ENCODE measurements around the gene CCDC127. TPM values are rescaled to one million over a fixed set of nuclear protein-coding genes. Genes with fewer than 3 reads are reported as not detected.
A peak's percentile ranks its signal among the peaks of the same experiment; 100 is the strongest.
"Not testable (repeated sequence)": the region's sequence is repeated elsewhere in the genome, so short reads cannot be mapped to it uniquely, and the experiment has no call there.

CCDC127 gene
- total RNA-seq, 1 donor from 2014 or later: 11.1 TPM

DNA sequence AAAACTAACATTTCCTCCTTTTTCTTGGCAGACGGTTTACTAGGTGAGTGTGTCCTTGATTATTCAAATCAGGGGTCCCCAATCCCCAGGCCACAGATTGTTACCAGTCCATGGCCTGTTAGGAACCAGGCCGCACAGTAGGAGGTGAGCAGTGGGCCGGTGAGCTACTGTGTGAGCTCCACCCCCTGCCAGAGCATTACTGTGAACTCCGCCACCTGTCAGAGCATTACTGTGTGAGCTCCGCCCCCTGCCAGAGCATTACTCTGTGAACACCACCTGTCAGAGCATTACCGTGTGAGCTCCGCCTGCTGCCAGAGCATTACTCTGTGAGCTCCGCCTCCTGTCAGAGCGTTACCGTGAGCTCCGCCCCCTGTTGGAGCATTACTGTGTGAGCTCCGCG lies 39.2 kb upstream of the CCDC127 start:
- Mint-ChIP-seq H3K9me3 (ENCODE audit: unreplicated experiment) (no peaks in the 10 kb centered on the region), H3K27ac (ENCODE audit: unreplicated experiment) (no peak overlapping the region), H3K4me1 (ENCODE audit: unreplicated experiment) (no peaks in the 10 kb centered on the region), H3K4me3 (ENCODE audit: unreplicated experiment) (no peak overlapping the region), H3K27me3 (ENCODE audit: unreplicated experiment) (no peaks in the 10 kb centered on the region), H3K36me3 (ENCODE audit: unreplicated experiment) (peaks cover 41% of the 10 kb centered on the region)
- TF ChIP-seq, protein P1, sequence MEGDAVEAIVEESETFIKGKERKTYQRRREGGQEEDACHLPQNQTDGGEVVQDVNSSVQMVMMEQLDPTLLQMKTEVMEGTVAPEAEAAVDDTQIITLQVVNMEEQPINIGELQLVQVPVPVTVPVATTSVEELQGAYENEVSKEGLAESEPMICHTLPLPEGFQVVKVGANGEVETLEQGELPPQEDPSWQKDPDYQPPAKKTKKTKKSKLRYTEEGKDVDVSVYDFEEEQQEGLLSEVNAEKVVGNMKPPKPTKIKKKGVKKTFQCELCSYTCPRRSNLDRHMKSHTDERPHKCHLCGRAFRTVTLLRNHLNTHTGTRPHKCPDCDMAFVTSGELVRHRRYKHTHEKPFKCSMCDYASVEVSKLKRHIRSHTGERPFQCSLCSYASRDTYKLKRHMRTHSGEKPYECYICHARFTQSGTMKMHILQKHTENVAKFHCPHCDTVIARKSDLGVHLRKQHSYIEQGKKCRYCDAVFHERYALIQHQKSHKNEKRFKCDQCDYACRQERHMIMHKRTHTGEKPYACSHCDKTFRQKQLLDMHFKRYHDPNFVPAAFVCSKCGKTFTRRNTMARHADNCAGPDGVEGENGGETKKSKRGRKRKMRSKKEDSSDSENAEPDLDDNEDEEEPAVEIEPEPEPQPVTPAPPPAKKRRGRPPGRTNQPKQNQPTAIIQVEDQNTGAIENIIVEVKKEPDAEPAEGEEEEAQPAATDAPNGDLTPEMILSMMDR (IDR thresholded peaks at IDR 0.05): no peak
- DNase-seq (ENCODE audit: extremely low spot score, unreplicated experiment): no peak

DNA sequence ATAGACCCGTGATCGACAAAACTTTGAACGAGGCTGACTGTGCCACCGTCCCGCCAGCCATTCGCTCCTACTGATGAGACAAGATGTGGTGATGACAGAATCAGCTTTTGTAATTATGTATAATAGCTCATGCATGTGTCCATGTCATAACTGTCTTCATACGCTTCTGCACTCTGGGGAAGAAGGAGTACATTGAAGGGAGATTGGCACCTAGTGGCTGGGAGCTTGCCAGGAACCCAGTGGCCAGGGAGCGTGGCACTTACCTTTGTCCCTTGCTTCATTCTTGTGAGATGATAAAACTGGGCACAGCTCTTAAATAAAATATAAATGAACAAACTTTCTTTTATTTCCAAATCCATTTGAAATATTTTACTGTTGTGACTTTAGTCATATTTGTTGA lies 38.4 kb upstream of the CCDC127 start:
- H3K27ac Mint-ChIP-seq (ENCODE audit: unreplicated experiment); H3K9me3 Mint-ChIP-seq (ENCODE audit: unreplicated experiment); H3K27me3 Mint-ChIP-seq (ENCODE audit: unreplicated experiment); DNase-seq (ENCODE audit: extremely low spot score, unreplicated experiment); H3K4me3 Mint-ChIP-seq (ENCODE audit: unreplicated experiment); H3K4me1 Mint-ChIP-seq (ENCODE audit: unreplicated experiment): not testable (repeated sequence)
- peaks cover 40% of the 10 kb centered on the region for H3K36me3 Mint-ChIP-seq (ENCODE audit: unreplicated experiment)

DNA sequence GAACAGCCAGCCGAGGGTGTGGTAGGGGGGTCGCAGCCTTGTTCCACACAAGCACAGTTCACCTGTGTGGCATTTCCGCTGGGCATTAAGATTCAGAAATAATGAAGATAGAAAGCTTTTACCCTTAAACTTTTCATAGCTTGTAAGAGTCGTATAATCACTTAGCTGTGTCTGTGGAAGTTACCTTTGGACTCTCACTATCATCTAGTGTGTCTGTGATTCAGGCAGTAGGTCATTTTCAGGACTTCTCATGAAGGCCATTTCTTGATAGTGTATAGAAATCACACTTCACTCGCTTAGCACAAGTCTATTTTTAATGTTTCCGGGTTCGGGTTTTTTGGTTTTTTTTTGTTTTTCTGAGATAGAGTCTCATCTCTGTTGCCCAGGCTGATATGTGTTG lies 37.2 kb upstream of the CCDC127 start:
- not testable (repeated sequence) for H3K27me3 Mint-ChIP-seq (ENCODE audit: unreplicated experiment); DNase-seq (ENCODE audit: extremely low spot score, unreplicated experiment); H3K27ac Mint-ChIP-seq (ENCODE audit: unreplicated experiment); H3K9me3 Mint-ChIP-seq (ENCODE audit: unreplicated experiment); H3K4me1 Mint-ChIP-seq (ENCODE audit: unreplicated experiment); H3K4me3 Mint-ChIP-seq (ENCODE audit: unreplicated experiment)
- H3K36me3 Mint-ChIP-seq (ENCODE audit: unreplicated experiment): peaks cover 42% of the 10 kb centered on the region

DNA sequence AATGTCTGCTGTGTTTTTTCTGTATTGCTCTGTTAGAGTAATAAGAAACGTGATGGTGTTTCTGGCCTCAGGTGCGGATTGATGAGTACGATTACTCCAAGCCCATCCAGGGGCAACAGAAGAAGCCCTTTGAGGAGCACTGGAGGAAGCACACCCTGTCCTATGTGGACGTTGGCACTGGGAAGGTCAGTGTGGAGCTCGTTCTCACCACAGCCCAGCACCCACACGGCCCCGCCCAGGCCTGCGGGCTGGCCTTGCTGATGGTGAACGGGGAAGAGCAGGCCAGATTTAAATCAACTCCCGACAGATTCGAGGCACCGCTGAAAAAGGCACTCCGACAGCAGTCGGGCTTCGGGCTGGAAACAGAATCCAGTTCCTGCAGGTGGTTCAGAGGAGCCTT lies 36.4 kb upstream of the CCDC127 start:
- H3K4me1 Mint-ChIP-seq (ENCODE audit: unreplicated experiment); DNase-seq (ENCODE audit: extremely low spot score, unreplicated experiment); H3K9me3 Mint-ChIP-seq (ENCODE audit: unreplicated experiment); H3K27me3 Mint-ChIP-seq (ENCODE audit: unreplicated experiment); H3K27ac Mint-ChIP-seq (ENCODE audit: unreplicated experiment); H3K4me3 Mint-ChIP-seq (ENCODE audit: unreplicated experiment): not testable (repeated sequence)
- peaks cover 48% of the 10 kb centered on the region for H3K36me3 Mint-ChIP-seq (ENCODE audit: unreplicated experiment)

- TF ChIP-seq, protein P1 (IDR thresholded peaks at IDR 0.05): no peak
- H3K9me3 Mint-ChIP-seq (ENCODE audit: unreplicated experiment): no peaks in the 10 kb centered on the region
- no peaks in the 10 kb centered on the region for H3K27me3 Mint-ChIP-seq (ENCODE audit: unreplicated experiment)
- H3K4me3 Mint-ChIP-seq (ENCODE audit: unreplicated experiment): no peak overlapping the region
- no peaks in the 10 kb centered on the region for H3K4me1 Mint-ChIP-seq (ENCODE audit: unreplicated experiment)
- H3K36me3 Mint-ChIP-seq (ENCODE audit: unreplicated experiment): peaks cover 56% of the 10 kb centered on the region
- no peak overlapping the region for H3K27ac Mint-ChIP-seq (ENCODE audit: unreplicated experiment)
- no peak for DNase-seq (ENCODE audit: extremely low spot score, unreplicated experiment)
Measured at GRCh38 chr5:252546-252945, 34.6 kb upstream of the CCDC127 start.

DNA sequence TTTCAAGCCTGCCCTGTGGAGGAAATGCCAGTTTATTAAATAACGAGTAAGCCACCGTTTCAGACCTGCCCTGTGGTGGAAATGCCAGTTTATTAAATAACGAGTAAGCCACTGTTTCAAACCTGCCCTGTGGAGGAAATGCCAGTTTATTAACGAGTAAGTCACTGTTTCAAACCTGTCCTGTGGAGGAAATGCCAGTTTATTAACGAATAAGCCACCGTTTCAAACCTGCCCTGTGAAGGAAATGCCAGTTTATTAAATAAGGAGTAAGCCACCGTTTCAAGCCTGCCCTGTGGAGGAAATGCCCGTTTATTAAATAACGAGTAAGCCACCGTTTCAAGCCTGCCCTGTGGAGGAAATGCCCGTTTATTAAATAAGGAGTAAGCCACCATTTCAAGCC lies 34.0 kb upstream of the CCDC127 start:
- not testable (repeated sequence) for H3K27me3 Mint-ChIP-seq (ENCODE audit: unreplicated experiment); H3K4me1 Mint-ChIP-seq (ENCODE audit: unreplicated experiment); H3K27ac Mint-ChIP-seq (ENCODE audit: unreplicated experiment); H3K9me3 Mint-ChIP-seq (ENCODE audit: unreplicated experiment); DNase-seq (ENCODE audit: extremely low spot score, unreplicated experiment); H3K4me3 Mint-ChIP-seq (ENCODE audit: unreplicated experiment)
- peaks cover 56% of the 10 kb centered on the region for H3K36me3 Mint-ChIP-seq (ENCODE audit: unreplicated experiment)

DNA sequence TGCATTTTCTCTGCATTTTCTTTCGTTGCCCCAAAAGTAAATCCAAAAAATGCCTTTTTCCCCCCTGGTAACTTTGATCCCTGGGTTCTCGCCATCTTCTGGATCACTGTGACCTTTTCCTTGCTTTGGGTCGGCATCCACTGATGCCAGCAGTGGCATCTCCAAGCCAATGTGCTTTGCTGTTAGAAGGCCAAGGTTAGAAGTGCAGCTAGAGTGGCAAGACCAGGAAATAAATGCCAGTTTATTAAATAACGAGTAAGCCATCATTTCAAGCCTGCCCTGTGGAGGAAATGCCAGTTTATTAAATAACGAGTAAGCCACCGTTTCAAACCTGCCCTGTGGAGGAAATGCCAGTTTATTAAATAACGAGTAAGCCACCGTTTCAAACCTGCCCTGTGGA lies 33.6 kb upstream of the CCDC127 start:
- not testable (repeated sequence) for H3K9me3 Mint-ChIP-seq (ENCODE audit: unreplicated experiment); H3K27ac Mint-ChIP-seq (ENCODE audit: unreplicated experiment); DNase-seq (ENCODE audit: extremely low spot score, unreplicated experiment); H3K4me1 Mint-ChIP-seq (ENCODE audit: unreplicated experiment); H3K4me3 Mint-ChIP-seq (ENCODE audit: unreplicated experiment); H3K27me3 Mint-ChIP-seq (ENCODE audit: unreplicated experiment)
- peaks cover 54% of the 10 kb centered on the region for H3K36me3 Mint-ChIP-seq (ENCODE audit: unreplicated experiment)

DNA sequence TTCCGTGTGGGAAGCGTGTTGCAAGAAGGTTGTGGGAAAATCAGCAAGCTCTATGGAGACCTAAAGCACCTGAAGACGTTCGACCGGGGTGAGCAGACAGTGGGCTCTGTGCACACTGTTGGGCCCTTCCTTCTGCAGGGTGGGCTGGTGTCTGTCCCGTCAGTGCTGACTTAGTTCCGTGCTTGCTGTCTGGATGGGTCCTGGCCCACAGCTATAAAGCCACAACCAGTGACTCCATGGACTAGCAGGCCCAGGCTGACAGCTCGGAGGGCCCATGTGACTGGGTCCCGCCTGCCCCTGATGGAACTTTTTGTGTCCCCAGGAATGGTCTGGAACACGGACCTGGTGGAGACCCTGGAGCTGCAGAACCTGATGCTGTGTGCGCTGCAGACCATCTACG lies 33.1 kb upstream of the CCDC127 start:
- H3K4me1 Mint-ChIP-seq (ENCODE audit: unreplicated experiment); H3K27ac Mint-ChIP-seq (ENCODE audit: unreplicated experiment); H3K27me3 Mint-ChIP-seq (ENCODE audit: unreplicated experiment); H3K9me3 Mint-ChIP-seq (ENCODE audit: unreplicated experiment); DNase-seq (ENCODE audit: extremely low spot score, unreplicated experiment); H3K4me3 Mint-ChIP-seq (ENCODE audit: unreplicated experiment): not testable (repeated sequence)
- H3K36me3 Mint-ChIP-seq (ENCODE audit: unreplicated experiment): peaks cover 54% of the 10 kb centered on the region

- H3K27ac Mint-ChIP-seq (ENCODE audit: unreplicated experiment); H3K27me3 Mint-ChIP-seq (ENCODE audit: unreplicated experiment); H3K4me1 Mint-ChIP-seq (ENCODE audit: unreplicated experiment); H3K4me3 Mint-ChIP-seq (ENCODE audit: unreplicated experiment); DNase-seq (ENCODE audit: extremely low spot score, unreplicated experiment); H3K9me3 Mint-ChIP-seq (ENCODE audit: unreplicated experiment): not testable (repeated sequence)
- H3K36me3 Mint-ChIP-seq (ENCODE audit: unreplicated experiment): peaks cover 58% of the 10 kb centered on the region
Measured at GRCh38 chr5:250396-250795, 32.4 kb upstream of the CCDC127 start.

- H3K27ac Mint-ChIP-seq (ENCODE audit: unreplicated experiment); H3K9me3 Mint-ChIP-seq (ENCODE audit: unreplicated experiment); H3K27me3 Mint-ChIP-seq (ENCODE audit: unreplicated experiment); DNase-seq (ENCODE audit: extremely low spot score, unreplicated experiment); H3K4me3 Mint-ChIP-seq (ENCODE audit: unreplicated experiment); H3K4me1 Mint-ChIP-seq (ENCODE audit: unreplicated experiment): not testable (repeated sequence)
- peaks cover 75% of the 10 kb centered on the region for H3K36me3 Mint-ChIP-seq (ENCODE audit: unreplicated experiment)
Measured at GRCh38 chr5:245717-246116, 27.8 kb upstream of the CCDC127 start.

GRCh38 chr5:243683-244367 lies 25.9 kb upstream of the CCDC127 start:
- DNase-seq (ENCODE audit: extremely low spot score, unreplicated experiment); H3K9me3 Mint-ChIP-seq (ENCODE audit: unreplicated experiment); H3K4me3 Mint-ChIP-seq (ENCODE audit: unreplicated experiment); H3K4me1 Mint-ChIP-seq (ENCODE audit: unreplicated experiment); H3K27me3 Mint-ChIP-seq (ENCODE audit: unreplicated experiment): not testable (repeated sequence)
- Mint-ChIP-seq H3K27ac (ENCODE audit: unreplicated experiment) (peak overlapping the region; percentile 52), H3K36me3 (ENCODE audit: unreplicated experiment) (peaks cover 73% of the 10 kb centered on the region)
